Germinal center (tissue), 1 donor: ENCODE results near the gene EEF1A1.

Source experiments
- DNase-seq: peaks from one replicate; pipeline ENCODE4 v3.0.0; 2012; ENCODE audit warnings: mixed read lengths, low spot score

Gene EEF1A1

DNA sequence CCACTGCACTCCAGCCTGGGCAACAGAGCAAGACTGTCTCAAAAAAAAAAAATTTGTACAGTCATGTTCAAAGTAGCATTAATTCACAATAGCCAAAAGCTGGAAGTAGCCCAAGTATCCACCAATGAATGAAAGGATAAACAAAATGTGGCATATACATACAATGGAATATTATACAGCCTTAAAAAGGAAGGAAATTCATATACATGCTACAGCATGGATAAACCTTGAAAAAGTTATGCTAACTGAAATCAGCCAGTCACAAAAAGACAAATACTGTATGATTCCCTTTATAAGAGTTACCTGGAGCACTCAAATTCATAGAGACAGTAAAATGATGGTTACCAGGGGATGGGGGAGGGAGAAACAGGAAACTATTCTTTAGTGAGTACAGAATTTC lies 15.7 kb downstream of the EEF1A1 start:
- no peak for DNase-seq

DNA sequence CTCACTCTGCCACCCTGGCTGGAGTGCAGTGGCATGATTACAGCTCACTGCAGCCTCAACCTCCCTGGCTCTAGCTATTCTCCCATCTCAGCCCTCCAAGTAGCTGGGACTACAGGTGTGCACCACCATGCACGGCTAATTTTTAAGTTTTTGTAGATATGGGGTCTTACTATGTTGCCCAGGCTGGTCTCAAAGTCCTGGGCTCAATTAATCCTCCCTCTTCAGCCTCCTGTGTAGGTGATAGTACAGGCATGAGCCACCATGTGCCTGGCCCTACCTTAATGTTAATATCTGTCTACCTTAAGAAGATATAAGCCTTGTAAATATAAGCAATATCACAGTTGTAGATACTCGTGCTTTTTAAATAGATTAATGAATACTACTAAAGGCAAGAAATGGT lies 16.7 kb downstream of the EEF1A1 start:
- no peak for DNase-seq

DNA sequence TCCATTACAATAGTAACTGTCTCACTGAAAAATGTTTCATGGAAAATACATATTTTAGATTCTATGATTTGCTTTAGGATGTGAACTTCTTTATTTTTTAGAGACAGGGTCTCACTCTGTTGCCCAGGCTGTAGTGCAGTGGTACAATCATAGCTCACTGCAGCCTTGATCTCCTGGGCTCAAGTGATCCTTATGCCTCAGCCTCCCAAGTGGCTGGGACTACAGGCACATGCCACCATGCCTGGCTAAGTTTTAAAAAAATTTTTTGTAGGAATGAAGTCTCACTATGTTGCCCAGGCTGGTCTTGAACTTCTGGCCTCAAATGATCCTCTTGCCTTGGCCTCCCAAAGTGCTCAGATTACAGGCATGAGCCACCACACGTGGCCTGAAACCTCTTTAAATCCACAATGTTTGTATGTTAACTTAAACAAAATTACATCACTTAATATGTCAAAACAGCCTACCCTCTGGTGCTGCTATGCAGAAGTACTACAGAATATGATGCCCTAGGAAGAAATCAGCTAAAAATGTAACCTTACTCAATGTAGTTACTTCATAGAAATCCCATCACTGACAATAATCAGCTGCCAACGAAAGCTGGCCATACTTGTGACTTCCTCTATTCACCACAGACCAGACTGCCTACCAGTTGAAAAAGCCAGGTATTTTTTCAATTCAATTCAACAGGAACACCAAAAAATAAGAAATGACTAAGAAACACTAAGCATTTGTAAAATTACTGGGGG lies 17.6 kb downstream of the EEF1A1 start:
- DNase-seq = no peak

DNA sequence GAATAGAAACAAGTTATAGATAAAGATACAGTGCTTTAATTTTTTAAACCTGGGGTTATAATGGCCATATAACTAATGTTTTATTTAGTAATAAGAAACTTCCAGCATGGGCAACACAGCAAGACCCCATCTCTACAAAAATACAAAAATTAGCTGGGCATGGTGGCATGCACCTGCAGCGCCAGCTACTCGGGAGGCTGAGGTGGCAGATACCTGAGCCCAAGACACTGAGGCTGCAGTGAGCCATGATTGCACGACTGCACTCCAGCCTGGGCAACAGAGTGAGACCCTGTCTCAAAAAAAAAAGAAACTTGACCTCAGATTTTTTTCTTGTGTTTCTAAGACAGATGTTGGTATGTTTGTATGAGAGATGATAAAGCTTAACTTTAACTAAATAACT lies 22.9 kb downstream of the EEF1A1 start:
- DNase-seq = no peak

DNA sequence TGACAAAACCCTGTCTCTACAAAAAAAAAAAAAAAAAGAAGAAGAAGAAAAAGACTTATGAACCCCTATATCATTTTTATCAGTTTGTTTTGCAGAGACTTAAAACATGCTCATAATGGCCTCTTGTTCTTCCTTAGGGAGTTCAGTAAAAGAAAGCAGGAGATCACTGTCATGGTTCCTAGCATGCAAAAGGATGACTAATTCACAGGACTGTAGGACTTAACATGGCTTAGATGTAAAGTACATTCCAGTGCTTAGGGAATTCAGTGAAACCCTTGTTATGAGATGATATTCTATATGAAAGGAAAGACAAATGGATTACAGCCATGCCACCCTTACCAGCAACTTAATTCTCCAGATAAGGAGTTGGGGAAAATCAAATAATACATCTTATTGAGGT lies 29.5 kb downstream of the EEF1A1 start:
- no peak for DNase-seq

DNA sequence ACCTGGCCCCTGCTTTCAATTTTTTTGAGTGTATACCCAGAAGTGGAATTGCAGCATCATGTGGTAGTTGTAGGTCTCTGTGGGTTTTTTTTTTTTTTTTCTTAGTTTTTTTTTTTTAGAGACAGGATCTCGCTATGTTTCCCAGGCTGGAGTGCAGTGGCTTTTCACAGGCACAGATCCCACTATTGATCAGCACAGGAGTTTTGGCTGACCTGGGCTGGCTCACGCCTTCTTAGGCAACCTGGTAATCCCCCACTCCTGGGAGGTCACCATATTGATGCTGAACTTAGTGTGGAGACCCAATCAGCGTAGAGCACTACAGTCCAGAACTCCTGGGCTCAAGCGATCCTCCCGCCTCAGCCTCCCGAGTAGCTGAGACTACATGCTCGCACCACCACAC lies 33.4 kb downstream of the EEF1A1 start:
- DNase-seq = no peak

DNA sequence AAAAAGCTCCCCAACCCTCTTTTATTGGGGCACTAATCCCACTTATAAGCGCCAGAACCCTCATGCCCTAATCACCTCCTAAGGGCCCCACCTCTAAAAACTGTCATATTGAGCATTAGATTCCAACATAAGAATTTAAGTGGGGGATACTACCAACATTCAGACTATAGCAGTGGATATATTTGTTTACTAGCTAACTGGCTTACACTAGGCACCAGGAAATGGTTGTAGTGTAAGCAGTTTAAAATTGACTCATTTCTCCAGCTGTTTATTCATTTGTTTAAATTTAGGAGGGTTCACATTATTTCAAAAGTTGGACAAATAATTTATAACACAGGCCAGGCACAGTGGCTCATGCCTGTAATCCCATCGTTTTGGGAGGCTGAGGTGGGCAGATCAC lies 36.4 kb downstream of the EEF1A1 start:
- DNase-seq = no peak

DNA sequence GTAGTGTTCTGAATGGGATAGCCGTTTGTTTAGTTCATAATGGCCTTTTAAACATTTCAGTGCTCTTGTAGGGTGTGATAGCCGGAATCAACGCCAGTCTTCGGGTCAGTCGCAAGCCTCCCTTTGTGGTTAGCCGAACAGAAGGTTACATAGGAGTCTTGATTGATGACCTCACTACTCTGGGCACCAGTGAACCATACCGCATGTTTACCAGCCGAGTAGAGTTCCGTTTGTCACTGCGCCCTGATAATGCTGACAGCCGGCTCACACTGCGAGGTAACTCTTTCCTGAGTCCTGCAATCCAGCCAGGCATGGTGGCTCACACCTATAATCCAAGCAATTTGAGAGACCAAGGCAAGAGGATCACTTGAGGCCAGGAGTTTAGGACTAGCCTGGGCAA lies 38.9 kb downstream of the EEF1A1 start:
- no peak for DNase-seq

DNA sequence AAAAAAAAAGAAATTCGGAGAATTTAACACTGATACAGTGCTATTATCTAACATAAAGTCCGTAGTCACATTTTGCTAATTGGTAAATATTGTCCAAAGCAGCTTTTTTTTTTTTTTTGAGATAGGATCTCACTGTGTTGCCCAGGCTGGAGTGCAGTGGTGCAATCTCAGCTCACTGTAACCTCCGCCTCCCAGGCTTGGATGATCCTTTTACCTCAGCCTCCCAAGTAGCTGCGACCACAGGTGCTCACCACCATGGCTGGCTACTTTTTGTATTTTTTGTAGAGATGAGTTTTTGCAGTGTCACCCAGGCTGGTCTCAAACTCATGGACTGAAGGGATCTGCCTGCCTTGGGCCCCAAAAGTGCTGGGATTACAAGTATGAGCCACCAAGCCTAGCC lies 43.4 kb downstream of the EEF1A1 start:
- DNase-seq = no peak

DNA sequence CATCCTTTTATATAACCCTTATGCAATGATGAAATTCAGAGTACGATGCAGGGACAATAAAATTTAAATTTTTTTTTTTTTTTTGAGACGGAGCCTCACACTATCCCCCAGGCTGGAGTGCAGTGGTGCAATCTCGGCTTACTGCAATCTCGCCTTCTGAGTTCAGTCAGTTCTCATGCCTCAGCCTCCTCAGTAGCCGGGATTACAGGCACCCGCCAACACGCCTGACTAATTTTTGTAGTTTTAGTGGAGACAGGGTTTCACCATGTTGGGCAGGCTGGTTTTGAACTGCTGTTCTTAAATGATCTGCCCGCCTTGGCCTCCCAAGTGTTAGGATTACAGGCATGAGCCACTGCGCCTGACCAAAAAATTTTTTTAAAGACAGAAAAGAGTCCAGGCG lies 44.1 kb downstream of the EEF1A1 start:
- no peak for DNase-seq

DNA sequence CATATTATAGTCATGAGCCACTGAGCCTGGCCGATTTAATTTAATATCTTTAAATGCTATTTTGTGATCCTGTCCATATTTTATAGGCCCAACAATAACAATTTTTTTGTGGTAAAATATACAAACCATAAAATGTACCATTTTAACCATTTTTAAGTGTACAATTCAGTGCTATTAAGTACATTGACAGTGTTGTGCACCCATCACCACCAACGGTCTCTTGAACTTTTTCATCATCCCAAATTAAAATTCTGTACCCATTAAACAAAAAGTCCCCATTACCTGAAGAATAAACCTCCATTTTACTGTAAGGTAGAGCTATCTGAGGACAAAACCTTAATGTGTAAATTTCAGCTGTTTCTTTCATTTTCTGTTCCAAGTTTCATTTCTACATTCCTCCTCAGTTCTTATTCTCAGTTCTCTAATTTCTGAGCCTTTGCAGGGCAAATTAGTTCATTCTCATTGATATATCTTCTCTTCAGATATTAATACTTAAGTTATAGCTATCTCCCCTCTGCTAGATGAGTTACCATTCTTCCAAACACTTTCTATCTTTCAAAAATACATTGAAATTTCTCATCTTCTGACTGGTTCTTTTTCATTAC lies 49.0 kb downstream of the EEF1A1 start:
- peak; percentile 22 for DNase-seq
